ENCODE measurements around the gene PDE7B. TPM values are rescaled to one million over a fixed set of nuclear protein-coding genes. Genes with fewer than 3 reads are reported as not detected.
A peak's percentile ranks its signal among the peaks of the same experiment; 100 is the strongest.

PDE7B gene
- total and polyA plus RNA-seq, 9 of the 15 experiments (the other 6 are each of a cell fraction or from before 2014, with no cell fraction given) = 0.01 TPM; not detected in 8

GRCh38 chr6:135883536-135883935, 32.0 kb downstream of the PDE7B start:
- Histone ChIP-seq H3K9me1 (ENCODE audit: control insufficient read depth, insufficient read depth, low read length) (no peaks in the 10 kb centered on the region), H3K36me3 (ENCODE audit: control insufficient read depth, insufficient read depth, low read length) (no peaks in the 10 kb centered on the region), H3K27ac (ENCODE audit: extremely low read depth, low read depth, low read length) (no peak overlapping the region), H3K27me3 (ENCODE audit: control insufficient read depth in 2 of 2, insufficient read depth in 2 of 2, low read length in 2 of 2) (no peaks in the 10 kb centered on the region; a peak in 1 of 5 replicates), H2AFZ (ENCODE audit: low read depth, low read length) (no peak overlapping the region), H3K9me3 (replicated peaks; ENCODE audit: control insufficient read depth, insufficient read depth, low read depth, low read length) (no peaks in the 10 kb centered on the region), H3K4me1 (replicated peaks in 1 of 2; ENCODE audit: control insufficient read depth in 2 of 2, insufficient read depth in 2 of 2, low read length in 2 of 2) (no peaks in the 10 kb centered on the region), H3K4me3 (no peak overlapping the region), H3K9ac (ENCODE audit: insufficient read depth in 1 of 2, low read depth in 2 of 2, low read length in 2 of 2) (no peak overlapping the region), H3K4me2 (ENCODE audit: insufficient read depth, low read length) (no peak overlapping the region), H3K79me2 (ENCODE audit: control insufficient read depth, insufficient read depth, low read length) (no peaks in the 10 kb centered on the region), H4K20me1 (replicated peaks; ENCODE audit: control insufficient read depth, insufficient read depth, low read length) (no peaks in the 10 kb centered on the region)
- CTCF ChIA-PET (ENCODE audit: low intra/inter-chr PET ratio) = interaction anchor here (0.7 kb wide), 1 partner anchor 1736 kb away, joined by 3 read pairs; no protein-coding TSS in a partner anchor
- intact Hi-C loops (cut with micrococcal nuclease) = no loop called here
- no peak for DNase-seq (ENCODE audit: extremely low read depth in 1 of 4, low spot score in 3 of 4)
- TF ChIP-seq NEUROD1 (IDR thresholded peaks at IDR 0.05; ENCODE audit: borderline replicate concordance, low read depth, low read length, partially characterized antibody) (no peak), PHB (CRISPR knock-in tag; IDR thresholded peaks at IDR 0.05) (no peak), CTBP1 (IDR thresholded peaks at IDR 0.05; ENCODE audit: borderline replicate concordance) (no peak), ZNF253 (CRISPR knock-in tag; conservative IDR thresholded peaks at IDR 0.05) (no peak)
- 3% methylated on average over 2 of the region's 2 CpGs for WGBS (ENCODE audit: insufficient coverage, low coverage, missing lambda C conversion rate)
- ATAC-seq = no peak
- in situ Hi-C loops (cut with MboI) = no loop called here
- POLR2A ChIA-PET = no interaction called here
- FAIRE-seq = no peak
- no TSS peak for BruUV-seq (replicated peaks)

- H3K27me3 ChIP-seq (ENCODE audit: control insufficient read depth in 2 of 2, insufficient read depth in 2 of 2, low read length in 2 of 2) = no peaks in the 10 kb centered on the region; a peak in 1 of 5 replicates
- BruUV-seq (replicated peaks) = no TSS peak
- H3K4me1 ChIP-seq (replicated peaks in 1 of 2; ENCODE audit: control insufficient read depth in 2 of 2, insufficient read depth in 2 of 2, low read length in 2 of 2) = no peaks in the 10 kb centered on the region
- H2AFZ ChIP-seq (ENCODE audit: low read depth, low read length) = no peak overlapping the region
- no peaks in the 10 kb centered on the region for H3K9me3 ChIP-seq (replicated peaks; ENCODE audit: control insufficient read depth, insufficient read depth, low read depth, low read length)
- no peak overlapping the region for H3K4me2 ChIP-seq (ENCODE audit: insufficient read depth, low read length)
- H3K79me2 ChIP-seq (ENCODE audit: control insufficient read depth, insufficient read depth, low read length) = no peaks in the 10 kb centered on the region
- no peaks in the 10 kb centered on the region for H4K20me1 ChIP-seq (replicated peaks; ENCODE audit: control insufficient read depth, insufficient read depth, low read length)
- 6% methylated on average over 4 of the region's 4 CpGs for WGBS (ENCODE audit: insufficient coverage, low coverage, missing lambda C conversion rate)
- no peaks in the 10 kb centered on the region for H3K9me1 ChIP-seq (ENCODE audit: control insufficient read depth, insufficient read depth, low read length)
- intact Hi-C loops (cut with micrococcal nuclease) (no loop called here), in situ Hi-C loops (cut with MboI) (no loop called here)
- no peak overlapping the region for H3K4me3 ChIP-seq
- H3K9ac ChIP-seq (ENCODE audit: insufficient read depth in 1 of 2, low read depth in 2 of 2, low read length in 2 of 2) = no peak overlapping the region
- no peaks in the 10 kb centered on the region for H3K36me3 ChIP-seq (ENCODE audit: control insufficient read depth, insufficient read depth, low read length)
- ChIA-PET CTCF (ENCODE audit: low intra/inter-chr PET ratio) (no interaction called here), POLR2A (no interaction called here)
- H3K27ac ChIP-seq (ENCODE audit: extremely low read depth, low read depth, low read length) = no peak overlapping the region
- ATAC-seq (no peak), DNase-seq (ENCODE audit: extremely low read depth in 1 of 4, low spot score in 3 of 4) (no peak), FAIRE-seq (peak; percentile 15)
- TF ChIP-seq ZNF134 (CRISPR knock-in tag; conservative IDR thresholded peaks at IDR 0.05) (no peak), TEAD2 (tag; IDR thresholded peaks at IDR 0.05) (no peak), FOS (IDR thresholded peaks at IDR 0.05; ENCODE audit: extremely low read depth, insufficient read length) (no peak)
- TF ChIP-seq, protein P1, sequence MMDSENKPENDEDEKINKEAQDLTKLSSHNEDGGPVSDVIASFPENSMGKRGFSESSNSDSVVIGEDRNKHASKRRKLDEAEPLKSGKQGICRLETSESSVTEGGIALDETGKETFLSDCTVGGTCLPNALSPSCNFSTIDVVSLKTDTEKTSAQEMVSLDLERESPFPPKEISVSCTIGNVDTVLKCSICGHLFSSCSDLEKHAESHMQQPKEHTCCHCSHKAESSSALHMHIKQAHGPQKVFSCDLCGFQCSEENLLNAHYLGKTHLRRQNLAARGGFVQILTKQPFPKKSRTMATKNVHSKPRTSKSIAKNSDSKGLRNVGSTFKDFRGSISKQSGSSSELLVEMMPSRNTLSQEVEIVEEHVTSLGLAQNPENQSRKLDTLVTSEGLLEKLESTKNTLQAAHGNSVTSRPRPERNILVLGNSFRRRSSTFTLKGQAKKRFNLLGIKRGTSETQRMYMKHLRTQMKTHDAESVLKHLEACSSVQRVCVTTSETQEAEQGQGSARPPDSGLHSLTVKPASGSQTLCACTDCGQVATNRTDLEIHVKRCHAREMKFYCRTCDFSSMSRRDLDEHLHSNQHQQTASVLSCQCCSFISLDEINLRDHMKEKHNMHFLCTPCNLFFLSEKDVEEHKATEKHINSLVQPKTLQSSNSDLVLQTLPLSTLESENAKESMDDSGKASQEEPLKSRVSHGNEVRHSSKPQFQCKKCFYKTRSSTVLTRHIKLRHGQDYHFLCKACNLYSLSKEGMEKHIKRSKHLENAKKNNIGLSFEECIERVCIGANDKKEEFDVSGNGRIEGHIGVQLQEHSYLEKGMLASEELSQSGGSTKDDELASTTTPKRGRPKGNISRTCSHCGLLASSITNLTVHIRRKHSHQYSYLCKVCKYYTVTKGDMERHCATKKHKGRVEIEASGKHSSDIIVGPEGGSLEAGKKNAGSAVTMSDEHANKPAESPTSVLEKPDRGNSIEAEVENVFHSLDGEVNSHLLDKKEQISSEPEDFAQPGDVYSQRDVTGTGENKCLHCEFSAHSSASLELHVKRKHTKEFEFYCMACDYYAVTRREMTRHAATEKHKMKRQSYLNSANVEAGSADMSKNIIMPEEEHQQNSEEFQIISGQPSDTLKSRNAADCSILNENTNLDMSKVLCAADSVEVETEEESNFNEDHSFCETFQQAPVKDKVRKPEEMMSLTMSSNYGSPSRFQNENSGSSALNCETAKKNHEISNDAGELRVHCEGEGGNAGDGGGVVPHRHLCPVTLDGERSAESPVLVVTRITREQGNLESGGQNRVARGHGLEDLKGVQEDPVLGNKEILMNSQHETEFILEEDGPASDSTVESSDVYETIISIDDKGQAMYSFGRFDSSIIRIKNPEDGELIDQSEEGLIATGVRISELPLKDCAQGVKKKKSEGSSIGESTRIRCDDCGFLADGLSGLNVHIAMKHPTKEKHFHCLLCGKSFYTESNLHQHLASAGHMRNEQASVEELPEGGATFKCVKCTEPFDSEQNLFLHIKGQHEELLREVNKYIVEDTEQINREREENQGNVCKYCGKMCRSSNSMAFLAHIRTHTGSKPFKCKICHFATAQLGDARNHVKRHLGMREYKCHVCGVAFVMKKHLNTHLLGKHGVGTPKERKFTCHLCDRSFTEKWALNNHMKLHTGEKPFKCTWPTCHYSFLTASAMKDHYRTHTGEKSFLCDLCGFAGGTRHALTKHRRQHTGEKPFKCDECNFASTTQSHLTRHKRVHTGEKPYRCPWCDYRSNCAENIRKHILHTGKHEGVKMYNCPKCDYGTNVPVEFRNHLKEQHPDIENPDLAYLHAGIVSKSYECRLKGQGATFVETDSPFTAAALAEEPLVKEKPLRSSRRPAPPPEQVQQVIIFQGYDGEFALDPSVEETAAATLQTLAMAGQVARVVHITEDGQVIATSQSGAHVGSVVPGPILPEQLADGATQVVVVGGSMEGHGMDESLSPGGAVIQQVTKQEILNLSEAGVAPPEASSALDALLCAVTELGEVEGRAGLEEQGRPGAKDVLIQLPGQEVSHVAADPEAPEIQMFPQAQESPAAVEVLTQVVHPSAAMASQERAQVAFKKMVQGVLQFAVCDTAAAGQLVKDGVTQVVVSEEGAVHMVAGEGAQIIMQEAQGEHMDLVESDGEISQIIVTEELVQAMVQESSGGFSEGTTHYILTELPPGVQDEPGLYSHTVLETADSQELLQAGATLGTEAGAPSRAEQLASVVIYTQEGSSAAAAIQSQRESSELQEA (IDR thresholded peaks at IDR 0.05; ENCODE audit: low read depth) = no peak
Measured at GRCh38 chr6:135884136-135884535, 32.6 kb downstream of the PDE7B start.
